SU-DHL-6 (cell line): ENCODE data around the gene GFER.

Source experiments
- CTCF ChIP-seq: fragments of 200-600 bp; sonication (generic); IDR thresholded peaks from one replicate; pipeline ENCODE4 v1.5.1; 2017; ENCODE audit warnings: antibody characterized with exemption, mild to moderate bottlenecking, low read length, moderate library complexity; ENCODE audit not compliant: insufficient read depth, poor library complexity, severe bottlenecking
- EZH2phosphoT487 ChIP-seq: fragments of 200-600 bp; sonication (generic), shearing (Covaris generic); conservative IDR thresholded peaks from 2 replicates; pipeline ENCODE4 v1.6.1; 2018; ENCODE audit warnings: mild to moderate bottlenecking, antibody characterized with exemption, low read length, moderate library complexity, mixed read lengths

DNA sequence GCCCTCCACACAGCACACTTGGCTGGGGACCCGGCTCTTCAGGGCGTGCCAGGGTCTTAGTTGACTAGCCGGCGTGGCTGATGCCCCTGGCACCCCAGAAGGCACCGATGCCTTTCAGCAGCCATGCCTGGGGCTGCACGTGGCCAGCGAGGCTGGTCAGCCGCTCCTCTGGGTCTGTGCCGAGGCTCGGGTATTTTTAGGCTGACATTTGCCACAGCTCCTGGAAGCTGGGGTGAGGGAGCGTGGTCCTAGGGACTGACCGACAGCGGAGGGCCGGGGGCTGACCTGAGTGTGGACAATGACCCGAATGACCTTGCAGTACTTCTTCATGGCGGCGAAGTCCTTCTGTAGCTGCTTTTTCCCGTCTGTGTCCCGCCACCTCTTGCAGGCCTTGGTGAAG, 33.4 kb upstream of the GFER start:
- TF ChIP-seq CTCF = no peak
- no peak for TF ChIP-seq EZH2phosphoT487
